Neutrophil (primary cell): ENCODE data around the gene AAR2.

Source experiments
- H3K27ac ChIP-seq: fragments of 200-600 bp; sonication (generic); 2 replicates; pipeline ENCODE4 v1.5.1; 2016; ENCODE audit warnings: mild to moderate bottlenecking, moderate library complexity
- H3K27me3 ChIP-seq: fragments of 200-600 bp; sonication (generic); 2 replicates; pipeline ENCODE4 v1.6.0; 2016; ENCODE audit warnings: mild to moderate bottlenecking
- H3K36me3 ChIP-seq: fragments of 200-600 bp; sonication (generic); 2 replicates; pipeline ENCODE4 v1.5.1; 2017
- H3K4me1 ChIP-seq, 2 experiments: fragments of 200-600 bp in 1 of 2; sonication (generic) in 1 of 2; 1 replicate in 1 of 2; 2 replicates in 1 of 2; pipeline versions ENCODE4 v1.5.1 to v1.6.1; 2013 to 2016; ENCODE audit warnings: low read depth in 1 of 2, low read length in 1 of 2, mild to moderate bottlenecking in 1 of 2, moderate library complexity in 1 of 2; ENCODE audit not compliant: control insufficient read depth in 1 of 2, insufficient read depth in 1 of 2
- H3K4me3 ChIP-seq, 2 experiments: fragments of 200-600 bp in 1 of 2; sonication (generic) in 1 of 2; 1 replicate in 1 of 2; 2 replicates in 1 of 2; pipeline ENCODE4 v1.5.1; 2013 to 2016; ENCODE audit warnings: low read depth in 1 of 2, low read length in 1 of 2, mild to moderate bottlenecking in 1 of 2, moderate library complexity in 1 of 2
- H3K9me3 ChIP-seq: fragments of 200-600 bp; sonication (generic); 2 replicates; pipeline ENCODE4 v1.5.1; 2016
- CTCF ChIP-seq: fragments of 200-600 bp; sonication (generic); IDR thresholded peaks from 2 replicates; pipeline ENCODE4 v1.5.1; 2016; ENCODE audit warnings: antibody characterized with exemption

The AAR2 gene

GRCh38 chr20:36305602-36306551 is 69.6 kb downstream of the AAR2 start, which contains the start of gene DLGAP4:
Gene DLGAP4, plus strand, starts transcription at chr20:36306339. Its CDS starts 125,379 bp downstream, at chr20:36431718.
- H3K4me1 ChIP-seq: no peaks in the 10 kb centered on the region
- TF ChIP-seq CTCF: no peak
- no peak within 1 kb of the TSS for H3K27ac ChIP-seq
- H3K9me3 ChIP-seq: no peaks in the 10 kb centered on the region
- peaks cover 98% of the 10 kb centered on the region for H3K27me3 ChIP-seq
- no peaks in the 10 kb centered on the region for H3K36me3 ChIP-seq
- no peak within 1 kb of the TSS for H3K4me3 ChIP-seq
